IMR-90 (cell line): ENCODE results near the gene CCDC120.
A peak's percentile ranks its signal among the peaks of the same experiment; 100 is the strongest.

Experiments
- CTCF ChIP-seq: conservative IDR thresholded peaks from 2 replicates; pipeline ENCODE4 v1.5.1; 2012; ENCODE audit warnings: mild to moderate bottlenecking, low read depth, low read length, improper control_type of control experiment
- MAZ ChIP-seq: IDR thresholded peaks from 2 replicates; pipeline ENCODE4 v1.6.1; 2012; ENCODE audit warnings: low read depth, mild to moderate bottlenecking, low read length, improper control_type of control experiment, moderate library complexity, borderline replicate concordance
- POLR2A ChIP-seq: IDR thresholded peaks from 2 replicates; pipeline ENCODE4 v1.6.1; 2012; ENCODE audit warnings: mild to moderate bottlenecking, low read depth, low read length
- RAD21 ChIP-seq: IDR thresholded peaks from 2 replicates; pipeline ENCODE4 v1.6.1; 2012; ENCODE audit warnings: low read length, improper control_type of control experiment
- RCOR1 ChIP-seq: IDR thresholded peaks from 2 replicates; pipeline ENCODE4 v1.6.1; 2012; ENCODE audit warnings: mild to moderate bottlenecking, low read length, improper control_type of control experiment; ENCODE audit not compliant: insufficient replicate concordance

- no peak for TF ChIP-seq MAZ
- peak; percentile 34; the same call in 1 of the 2 replicates for TF ChIP-seq POLR2A
- TF ChIP-seq CTCF, result 0 out of 2 replicates have a peak, but pooled peaks have one; percentile 2
- no peak for TF ChIP-seq RAD21
- no peak for TF ChIP-seq RCOR1
Measured at GRCh38 chrX:49041744-49042580, 16.8 kb upstream of the CCDC120 start.
